K562 (cell line): ENCODE data around the gene SNX9.

ENCODE experiments used
- CTCF ChIP-seq, 3 experiments: IDR thresholded peaks in 2 of 3; conservative IDR thresholded peaks in 1 of 3; 2 replicates each; pipeline ENCODE4 v1.5.1; 2011 to 2012; ENCODE audit warnings: low read length in 3 of 3, mild to moderate bottlenecking in 3 of 3, control low read depth in 2 of 3, improper control_type of control experiment in 1 of 3, inconsistent platforms in 1 of 3, low read depth in 1 of 3, mixed read lengths in 1 of 3, moderate library complexity in 1 of 3; ENCODE audit not compliant: insufficient read depth in 2 of 3
- E2F8 ChIP-seq: fragments of 450-650 bp; IDR thresholded peaks from 2 replicates; pipeline ENCODE4 v1.7.1; 2018; ENCODE audit warnings: mild to moderate bottlenecking, low read depth; ENCODE audit not compliant: partially characterized antibody
- FOXJ3 ChIP-seq: sonication (generic); formaldehyde crosslinking; IDR thresholded peaks from 2 replicates; pipeline ENCODE4 v1.4.0; 2020; ENCODE audit warnings: mild to moderate bottlenecking, missing genetic modification reagents
- FOXK2 ChIP-seq, 2 experiments: fragments of 450-650 bp; IDR thresholded peaks in 1 of 2; conservative IDR thresholded peaks in 1 of 2; 2 replicates each; pipeline ENCODE4 v1.6.1; 2016; ENCODE audit warnings: low read depth in 2 of 2, mild to moderate bottlenecking in 1 of 2
- POLR2A ChIP-seq: fragments of 450-650 bp; conservative IDR thresholded peaks from 2 replicates; pipeline ENCODE4 v1.6.1; 2016
- SP1 ChIP-seq: sonication (generic); formaldehyde crosslinking; IDR thresholded peaks from 2 replicates; pipeline ENCODE4 v1.8.1; 2022; ENCODE audit warnings: mild to moderate bottlenecking, missing genetic modification reagents

DNA sequence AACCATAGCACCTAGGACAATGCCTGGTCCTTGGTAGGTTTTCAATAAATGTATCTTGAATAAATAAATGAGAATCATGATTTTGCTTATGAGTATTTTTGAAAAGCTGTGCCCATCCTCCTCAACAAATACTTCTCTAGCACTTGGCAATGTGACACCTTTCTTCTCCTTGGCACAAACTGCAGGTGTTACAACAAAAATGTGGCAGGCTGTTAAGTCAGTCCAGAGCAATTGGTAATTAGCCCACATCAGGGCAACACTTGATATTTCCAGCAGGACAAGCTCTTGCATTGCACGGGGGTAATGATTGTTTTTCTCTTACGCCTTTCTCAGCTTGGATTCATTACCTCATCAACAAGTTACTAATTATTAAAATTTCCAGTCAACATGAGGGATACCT lies 31.6 kb upstream of the SNX9 start:
- TF ChIP-seq SP1 (CRISPR knock-in tag) (no peak), E2F8 (no peak), POLR2A (no peak), FOXK2 (conservative IDR thresholded peaks at IDR 0.05 in 1 of 2, IDR thresholded peaks at IDR 0.05 in 1 of 2; ENCODE audit: low read depth in 2 of 2) (no peak), CTCF (IDR thresholded peaks at IDR 0.05 in 2 of 3, conservative IDR thresholded peaks at IDR 0.05 in 1 of 3; ENCODE audit: insufficient read depth in 2 of 3, low read depth in 1 of 3, low read length in 3 of 3) (no peak), FOXJ3 (CRISPR knock-in tag) (no peak)
